B cell (primary cell): ENCODE measurements around the gene ABHD10. TPM values are rescaled to one million over a fixed set of nuclear protein-coding genes. Genes with fewer than 3 reads are reported as not detected.

Source experiments
- ATAC-seq: fragments of 200-7000 bp; cut with Tn5 transposase; one replicate; pipeline ENCODE4 v1.10.0; 2021; ENCODE audit warnings: low read depth, mild to moderate bottlenecking, moderate number of reproducible peaks, moderate library complexity
- CTCF ChIA-PET: fragments of 350-600 bp; sonication (Branson Sonifier 250); formaldehyde crosslinking; loops from one replicate; lab custom pipeline; 2021; ENCODE audit warnings: antibody characterized with exemption, inconsistent platforms; lab: Charles Lee
- POLR2A ChIA-PET: fragments of 350-600 bp; sonication (Branson Sonifier 250); formaldehyde crosslinking; loops from one replicate; lab custom pipeline; 2021; ENCODE audit warnings: antibody characterized with exemption; lab: Charles Lee
- DNase-seq: peaks from one replicate; pipeline ENCODE4 v3.0.0; 2013
- H2AFZ ChIP-seq: 2 replicates; pipeline ENCODE4 v1.6.1; 2012; ENCODE audit warnings: mild to moderate bottlenecking, low read depth, low read length; ENCODE audit not compliant: insufficient read depth, poor library complexity, severe bottlenecking
- H3K27ac ChIP-seq, 2 donors: 1 replicate in 1 of 2; 2 replicates in 1 of 2; pipeline ENCODE4 v1.5.1; 2012 to 2013; ENCODE audit warnings: low read length in 2 of 2, mild to moderate bottlenecking in 2 of 2, moderate library complexity in 1 of 2
- H3K27me3 ChIP-seq, 4 experiments: fragments of 200-600 bp in 1 of 4; sonication (generic) in 1 of 4; replicated peaks in 1 of 4; 1 replicate in 2 of 4; 2 replicates in 2 of 4; pipeline versions ENCODE4 v1.6.1 to v1.7.0; 2013 to 2016; ENCODE audit warnings: low read length in 3 of 4, mild to moderate bottlenecking in 2 of 4, mixed read lengths in 1 of 4, moderate library complexity in 1 of 4; ENCODE audit not compliant: insufficient read depth in 4 of 4, control insufficient read depth in 3 of 4; ENCODE audit errors: control extremely low read depth in 1 of 4
- H3K36me3 ChIP-seq, 2 experiments: replicated peaks in 1 of 2; 1 replicate in 1 of 2; 2 replicates in 1 of 2; pipeline versions ENCODE4 v1.6.1 to v1.7.1; 2013; ENCODE audit warnings: low read length in 1 of 2; ENCODE audit not compliant: insufficient read depth in 2 of 2, control insufficient read depth in 1 of 2; ENCODE audit errors: control extremely low read depth in 1 of 2, extremely low read depth in 1 of 2
- H3K4me1 ChIP-seq, 2 donors: fragments of 200-600 bp in 1 of 2; sonication (generic) in 1 of 2; 1 replicate in 1 of 2; 2 replicates in 1 of 2; pipeline versions ENCODE4 v1.5.1 to v1.6.1; 2013 to 2017; ENCODE audit warnings: low read length in 2 of 2; ENCODE audit not compliant: control insufficient read depth in 2 of 2, insufficient read depth in 2 of 2
- H3K4me2 ChIP-seq: replicated peaks from 2 replicates; pipeline ENCODE3; 2012; ENCODE audit warnings: mild to moderate bottlenecking, low read depth, low read length; ENCODE audit not compliant: poor library complexity, severe bottlenecking
- H3K4me3 ChIP-seq, 5 experiments: fragments of 200-600 bp in 1 of 5; sonication (generic) in 1 of 5; 1 replicate in 3 of 5; 2 replicates in 2 of 5; pipeline versions ENCODE4 v1.5.1 to v1.7.0; 2011 to 2016; ENCODE audit warnings: low read length in 4 of 5, mild to moderate bottlenecking in 4 of 5, low read depth in 2 of 5, control low read depth in 1 of 5, moderate library complexity in 1 of 5; ENCODE audit not compliant: insufficient read depth in 1 of 5; ENCODE audit errors: control extremely low read depth in 1 of 5, extremely low read depth in 1 of 5
- H3K79me2 ChIP-seq: fragments of 200-600 bp; sonication (generic); one replicate; pipeline ENCODE4 v1.6.0; 2016; ENCODE audit warnings: low read length; ENCODE audit not compliant: control insufficient read depth, insufficient read depth
- H3K9ac ChIP-seq: fragments of 200-600 bp; sonication (generic); 2 replicates; pipeline ENCODE4 v1.6.1; 2017; ENCODE audit warnings: mild to moderate bottlenecking, low read length, moderate library complexity
- H3K9me3 ChIP-seq, 3 donors: one replicate each; pipeline versions ENCODE4 v1.6.1 to v1.7.1; 2013; ENCODE audit warnings: low read length in 2 of 3; ENCODE audit not compliant: control insufficient read depth in 2 of 3, insufficient read depth in 1 of 3; ENCODE audit errors: control extremely low read depth in 1 of 3
- H4K20me1 ChIP-seq: 2 replicates; pipeline ENCODE4 v1.6.0; 2012; ENCODE audit warnings: mild to moderate bottlenecking, low read length; ENCODE audit not compliant: insufficient read depth, control insufficient read depth, poor library complexity, severe bottlenecking
- H3K27ac Mint-ChIP-seq: one replicate; pipeline ENCODE4 v1.8.0; 2021; ENCODE audit warnings: mixed read lengths
- H3K27me3 Mint-ChIP-seq: one replicate; pipeline ENCODE4 v1.8.0; 2021; ENCODE audit warnings: mixed read lengths
- H3K4me1 Mint-ChIP-seq: one replicate; pipeline ENCODE4 v1.8.0; 2021; ENCODE audit warnings: mixed read lengths
- H3K4me3 Mint-ChIP-seq: one replicate; pipeline ENCODE4 v1.8.0; 2021; ENCODE audit warnings: mixed read lengths
- H3K9me3 Mint-ChIP-seq: one replicate; pipeline ENCODE4 v1.8.0; 2022; ENCODE audit warnings: mixed read lengths; ENCODE audit not compliant: insufficient read depth
- EZH2 ChIP-seq: IDR thresholded peaks from 2 replicates; pipeline ENCODE4 v1.6.1; 2012; ENCODE audit warnings: borderline replicate concordance, low read depth, mild to moderate bottlenecking, moderate library complexity, low read length; ENCODE audit not compliant: insufficient read depth, poor library complexity, severe bottlenecking
- WGBS: methylation state at CpG from one replicate; pipeline ENCODE4 v1.1.5; 2013; ENCODE audit warnings: missing lambda C conversion rate; ENCODE audit not compliant: insufficient coverage; 5-methylcytosine and 5-hydroxymethylcytosine counted together
- intact Hi-C: fragments of 100-400 bp; cut with micrococcal nuclease; formaldehyde crosslinking; loops from one replicate; pipeline ENCODE4 v1.10.0; 2022
- polyA plus RNA-seq: library from polyadenylated mRNA; depleted of rRNA; stranded (reverse); fragments of >200 nt; gene quantifications from 2 replicates; pipeline ENCODE4 v1.2.3, GENCODE V29; 2012
- total RNA-seq, 2 donors: library from RNA; stranded (reverse); fragments of 120-200 nt in 1 of 2; gene quantifications; 1 replicate in 1 of 2; 2 replicates in 1 of 2; pipeline versions ENCODE4 v1.2.3 to v1.2.4, GENCODE V29; 2013 to 2022
- TF ChIP-seq, protein P1 (sequence below): fragments of 200-600 bp; IDR thresholded peaks from one replicate; pipeline ENCODE4 v1.8.0; 2022; ENCODE audit warnings: antibody characterized with exemption, mild to moderate bottlenecking

ABHD10 gene
- total and polyA plus RNA-seq, 2 donors (not counting 1 experiment from before 2014, with no cell fraction given), result 22.1 to 40.1 TPM

DNA sequence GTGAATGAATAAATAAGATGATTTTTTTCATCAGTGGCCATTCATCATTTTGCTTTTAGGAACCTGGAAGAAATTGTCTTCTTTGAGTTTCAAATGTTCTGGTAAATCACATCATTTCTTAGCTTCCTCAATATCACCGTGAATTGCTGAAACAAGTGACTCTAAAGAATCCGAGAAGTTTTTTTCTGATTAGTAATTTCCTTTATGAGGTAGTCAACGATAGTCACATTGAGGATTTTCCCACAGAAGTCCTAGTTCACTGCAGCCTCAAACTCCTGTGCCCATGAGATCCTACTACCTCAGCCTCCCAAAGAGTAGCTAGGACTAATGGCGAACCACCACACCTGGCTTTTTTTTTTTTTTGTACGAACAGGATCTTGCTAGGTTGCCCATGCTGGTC lies 52.1 kb downstream of the ABHD10 start:
- no peak overlapping the region for H3K27ac Mint-ChIP-seq
- WGBS, result 100% methylated on average over 1 of the region's 5 CpGs
- ATAC-seq (no peak), DNase-seq (no peak)
- Histone ChIP-seq H3K4me1 (no peaks in the 10 kb centered on the region), H3K27me3 (no peaks in the 10 kb centered on the region), H2AFZ (no peak overlapping the region), H3K9me3 (no peaks in the 10 kb centered on the region), H3K36me3 (no peaks in the 10 kb centered on the region), H4K20me1 (no peaks in the 10 kb centered on the region), H3K4me3 (no peak overlapping the region), H3K27ac (no peak overlapping the region), H3K79me2 (no peaks in the 10 kb centered on the region), H3K4me2 (no peak overlapping the region), H3K9ac (no peak overlapping the region)
- H3K9me3 Mint-ChIP-seq, result no peaks in the 10 kb centered on the region
- TF ChIP-seq, protein P1, sequence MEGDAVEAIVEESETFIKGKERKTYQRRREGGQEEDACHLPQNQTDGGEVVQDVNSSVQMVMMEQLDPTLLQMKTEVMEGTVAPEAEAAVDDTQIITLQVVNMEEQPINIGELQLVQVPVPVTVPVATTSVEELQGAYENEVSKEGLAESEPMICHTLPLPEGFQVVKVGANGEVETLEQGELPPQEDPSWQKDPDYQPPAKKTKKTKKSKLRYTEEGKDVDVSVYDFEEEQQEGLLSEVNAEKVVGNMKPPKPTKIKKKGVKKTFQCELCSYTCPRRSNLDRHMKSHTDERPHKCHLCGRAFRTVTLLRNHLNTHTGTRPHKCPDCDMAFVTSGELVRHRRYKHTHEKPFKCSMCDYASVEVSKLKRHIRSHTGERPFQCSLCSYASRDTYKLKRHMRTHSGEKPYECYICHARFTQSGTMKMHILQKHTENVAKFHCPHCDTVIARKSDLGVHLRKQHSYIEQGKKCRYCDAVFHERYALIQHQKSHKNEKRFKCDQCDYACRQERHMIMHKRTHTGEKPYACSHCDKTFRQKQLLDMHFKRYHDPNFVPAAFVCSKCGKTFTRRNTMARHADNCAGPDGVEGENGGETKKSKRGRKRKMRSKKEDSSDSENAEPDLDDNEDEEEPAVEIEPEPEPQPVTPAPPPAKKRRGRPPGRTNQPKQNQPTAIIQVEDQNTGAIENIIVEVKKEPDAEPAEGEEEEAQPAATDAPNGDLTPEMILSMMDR, result no peak
- no peak for TF ChIP-seq EZH2
- intact Hi-C loops, result no loop called here
- ChIA-PET CTCF (interaction anchor here (1.0 to 1.2 kb wide), 2 partner anchors 14 to 17 kb away, joined by 3 read pairs; no protein-coding TSS in a partner anchor), POLR2A (no interaction called here)
- peaks cover 9% of the 10 kb centered on the region for H3K27me3 Mint-ChIP-seq
- no peak overlapping the region for H3K4me3 Mint-ChIP-seq
- H3K4me1 Mint-ChIP-seq, result no peaks in the 10 kb centered on the region

DNA sequence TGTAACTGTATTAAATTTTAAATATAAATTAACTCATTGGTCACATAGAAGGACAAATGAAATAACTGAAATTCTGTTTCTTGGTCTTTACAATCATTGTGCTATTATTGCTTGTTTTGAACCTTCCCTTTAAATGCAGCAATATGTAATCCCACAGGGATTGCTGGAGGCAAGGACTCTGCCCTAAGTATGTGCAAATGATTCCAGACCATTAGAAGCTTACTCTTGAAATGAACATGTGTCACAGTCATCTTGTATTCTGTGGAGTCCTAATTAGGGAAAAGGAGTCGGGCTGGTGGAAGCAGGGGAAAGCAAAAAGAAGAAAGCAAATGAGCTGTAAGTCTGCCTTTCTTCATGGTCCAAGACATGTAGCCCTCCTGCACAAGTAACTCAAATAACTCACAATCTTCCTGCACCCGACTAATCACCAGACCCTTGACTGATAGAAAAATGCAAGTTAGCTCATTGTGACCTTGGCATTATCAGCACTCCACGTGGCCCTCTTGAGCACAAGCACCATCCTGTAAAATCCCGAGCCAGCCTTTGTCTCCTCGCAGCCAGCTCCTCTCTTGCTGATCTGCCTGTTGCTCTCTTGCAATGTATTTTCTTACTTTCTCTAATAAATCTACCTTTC lies 53.4 kb downstream of the ABHD10 start:
- no peak overlapping the region for H3K27ac ChIP-seq
- H3K4me1 ChIP-seq, result no peaks in the 10 kb centered on the region
- 93% methylated on average over 4 of the region's 5 CpGs for WGBS
- ChIA-PET POLR2A (no interaction called here), CTCF (interaction anchor here (0.8 kb wide), 1 partner anchor 11 kb away, joined by 4 read pairs; no protein-coding TSS in a partner anchor)
- no peaks in the 10 kb centered on the region for H3K79me2 ChIP-seq
- Mint-ChIP-seq H3K27me3 (peaks cover 6% of the 10 kb centered on the region), H3K4me1 (no peaks in the 10 kb centered on the region), H3K27ac (no peak overlapping the region), H3K4me3 (no peak overlapping the region), H3K9me3 (no peaks in the 10 kb centered on the region)
- H3K9ac ChIP-seq, result no peak overlapping the region
- H3K36me3 ChIP-seq, result no peaks in the 10 kb centered on the region
- ATAC-seq (no peak), DNase-seq (no peak)
- H3K27me3 ChIP-seq, result no peaks in the 10 kb centered on the region
- TF ChIP-seq, protein P1, result no peak
- TF ChIP-seq EZH2, result no peak
- no peak overlapping the region for H3K4me3 ChIP-seq
- H3K9me3 ChIP-seq, result no peaks in the 10 kb centered on the region
- H3K4me2 ChIP-seq, result no peak overlapping the region
- no peak overlapping the region for H2AFZ ChIP-seq
- intact Hi-C loops, result no loop called here
- no peaks in the 10 kb centered on the region for H4K20me1 ChIP-seq
